ENCODE measurements around the gene SHANK1. TPM values are rescaled to one million over a fixed set of nuclear protein-coding genes. Genes with fewer than 3 reads are reported as not detected.

Gene SHANK1
- total and polyA plus RNA-seq, 2 of the 4 experiments (the other 2 are of a cell fraction): 6.1 to 6.7 TPM

DNA sequence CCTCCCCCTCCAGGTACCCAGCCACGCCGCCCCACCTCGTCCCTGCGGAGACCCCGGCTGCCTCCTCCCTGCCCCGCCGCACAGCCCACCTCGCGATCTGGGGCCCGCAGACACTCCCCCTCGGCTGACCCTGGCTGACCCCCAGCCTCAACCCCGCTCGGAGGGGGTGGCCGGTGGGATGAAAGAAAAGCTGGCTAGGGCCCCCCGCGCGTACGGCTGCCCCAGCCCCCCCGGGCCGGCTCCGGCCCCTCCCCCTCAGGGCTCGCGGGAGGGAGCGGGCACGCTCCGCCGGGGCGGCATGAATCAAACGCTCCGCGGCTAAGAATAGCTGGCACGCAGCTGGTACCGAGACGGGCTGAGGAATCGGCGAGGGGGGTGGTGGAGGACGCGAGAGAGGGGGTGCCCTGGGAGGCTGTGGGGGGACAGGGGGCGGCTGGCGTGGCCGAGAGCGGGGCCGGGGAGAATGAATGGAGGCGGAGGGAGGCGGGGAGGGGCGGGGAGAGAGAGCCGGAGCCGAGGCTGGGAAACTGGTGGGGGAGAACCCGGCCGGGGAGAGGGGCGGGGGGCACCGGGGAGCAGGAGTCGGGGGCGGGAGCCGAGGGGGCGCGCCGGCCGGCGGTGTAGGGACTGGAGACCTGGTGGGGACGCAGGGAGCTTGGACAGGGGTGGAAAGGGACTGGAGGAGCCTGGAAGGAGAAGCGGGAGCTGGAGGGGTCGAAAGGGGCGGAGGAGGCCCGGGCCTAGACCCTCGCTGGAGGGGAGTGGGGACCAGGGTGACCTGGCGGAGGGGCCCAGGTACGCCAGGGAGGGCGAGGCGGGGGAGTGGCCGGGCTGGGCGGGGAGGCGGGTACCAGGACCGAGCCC lies 1.1 kb downstream of the SHANK1 start:
- Histone ChIP-seq H3K56ac (ENCODE audit: extremely low read depth, insufficient read depth, low read length) (no peak overlapping the region), H4K5ac (ENCODE audit: low read depth, low read length) (no peak overlapping the region), H2BK20ac (ENCODE audit: low read depth, low read length) (no peak overlapping the region), H3K9me3 (ENCODE audit: control insufficient read depth, insufficient read depth, low read length) (no peaks in the 10 kb centered on the region), H3K14ac (replicated peaks; ENCODE audit: low read depth, low read length) (no peak overlapping the region), H3K27ac (ENCODE audit: insufficient read depth, low read length) (no peak overlapping the region; the same call in 1 of the 2 replicates), H3K4me2 (ENCODE audit: low read depth, low read length) (peak overlapping the region; percentile 81), H3K9ac (ENCODE audit: low read depth, low read length) (0 out of 2 replicates have a peak overlapping the region, but pooled peaks have one; percentile 16), H4K20me1 (ENCODE audit: insufficient read depth, low read length) (0 out of 2 replicates have a peak, but pooled peaks cover 3% of the 10 kb centered on the region), H4K91ac (ENCODE audit: insufficient read depth, low read depth, low read length) (no peak overlapping the region), H3K9me1 (ENCODE audit: insufficient read depth, low read length) (peaks cover 18% of the 10 kb centered on the region), H2BK15ac (ENCODE audit: low read depth, low read length) (no peak overlapping the region), H3K18ac (ENCODE audit: low read depth, low read length) (no peak overlapping the region), H3K36me3 (ENCODE audit: control insufficient read depth, insufficient read depth, low read length) (no peaks in the 10 kb centered on the region), H3K79me1 (ENCODE audit: low read depth in 1 of 2, low read length in 2 of 2) (peaks cover under 1 to 27% of the 10 kb centered on the region in 2 experiments; a peak in 3 of 4 replicates), H4K8ac (ENCODE audit: low read depth in 2 of 2, low read length in 2 of 2) (no peak overlapping the region), H3K4me1 (ENCODE audit: control insufficient read depth, insufficient read depth, low read length) (peaks cover 13% of the 10 kb centered on the region), H3K4me3 (ENCODE audit: insufficient read depth, low read depth, low read length) (peak overlapping the region; percentile 54), H3K27me3 (ENCODE audit: control insufficient read depth, insufficient read depth, low read length) (no peaks in the 10 kb centered on the region), H2AK9ac (replicated peaks; ENCODE audit: low read depth, low read length, poor library complexity) (no peak overlapping the region), H2BK120ac (ENCODE audit: low read depth, low read length) (no peak overlapping the region), H2AFZ (replicated peaks; ENCODE audit: low read length, poor library complexity) (peak overlapping the region; percentile 91), H3K4ac (ENCODE audit: low read depth, low read length) (no peak overlapping the region), H2BK5ac (ENCODE audit: low read depth, low read length, poor library complexity, severe bottlenecking) (no peak overlapping the region), H3K23ac (ENCODE audit: low read depth, low read length) (no peak overlapping the region), H2AK5ac (ENCODE audit: low read depth, low read length) (no peak overlapping the region)
- no peak for DNase-seq
- ChIA-PET POLR2A (ENCODE audit: unreplicated experiment) (no interaction called here), CTCF (interaction anchor here (0.5 to 1.1 kb wide), 2 partner anchors 13 to 571 kb away, joined by 3 to 4 read pairs; no protein-coding TSS in a partner anchor)
- 0% methylated on average over 15 of the region's 74 CpGs; no CpG with 5 or more reads in 1 of the 2 experiments for WGBS, 2 experiments (ENCODE audit: extremely low coverage in 2 of 2, insufficient read length in 1 of 2)
- peak; percentile 77 for TF ChIP-seq MAZ (IDR thresholded peaks at IDR 0.05; ENCODE audit: borderline replicate concordance, low read depth, low read length)
- TF ChIP-seq FOS (IDR thresholded peaks at IDR 0.05; ENCODE audit: low read depth, low read length): no peak
- TF ChIP-seq RAD21 (IDR thresholded peaks at IDR 0.05; ENCODE audit: low read length): no peak
- no peak for TF ChIP-seq CEBPB (IDR thresholded peaks at IDR 0.05; ENCODE audit: low read depth, low read length)
- TF ChIP-seq CHD1 (IDR thresholded peaks at IDR 0.05; ENCODE audit: low read depth, low read length): no peak
- TF ChIP-seq SMC3 (IDR thresholded peaks at IDR 0.05; ENCODE audit: low read depth, low read length): no peak
- TF ChIP-seq RFX5 (IDR thresholded peaks at IDR 0.05; ENCODE audit: low read depth, low read length): no peak
- TF ChIP-seq, protein P1, sequence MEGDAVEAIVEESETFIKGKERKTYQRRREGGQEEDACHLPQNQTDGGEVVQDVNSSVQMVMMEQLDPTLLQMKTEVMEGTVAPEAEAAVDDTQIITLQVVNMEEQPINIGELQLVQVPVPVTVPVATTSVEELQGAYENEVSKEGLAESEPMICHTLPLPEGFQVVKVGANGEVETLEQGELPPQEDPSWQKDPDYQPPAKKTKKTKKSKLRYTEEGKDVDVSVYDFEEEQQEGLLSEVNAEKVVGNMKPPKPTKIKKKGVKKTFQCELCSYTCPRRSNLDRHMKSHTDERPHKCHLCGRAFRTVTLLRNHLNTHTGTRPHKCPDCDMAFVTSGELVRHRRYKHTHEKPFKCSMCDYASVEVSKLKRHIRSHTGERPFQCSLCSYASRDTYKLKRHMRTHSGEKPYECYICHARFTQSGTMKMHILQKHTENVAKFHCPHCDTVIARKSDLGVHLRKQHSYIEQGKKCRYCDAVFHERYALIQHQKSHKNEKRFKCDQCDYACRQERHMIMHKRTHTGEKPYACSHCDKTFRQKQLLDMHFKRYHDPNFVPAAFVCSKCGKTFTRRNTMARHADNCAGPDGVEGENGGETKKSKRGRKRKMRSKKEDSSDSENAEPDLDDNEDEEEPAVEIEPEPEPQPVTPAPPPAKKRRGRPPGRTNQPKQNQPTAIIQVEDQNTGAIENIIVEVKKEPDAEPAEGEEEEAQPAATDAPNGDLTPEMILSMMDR (conservative IDR thresholded peaks at IDR 0.05; ENCODE audit: low read depth, low read length): no peak
- TF ChIP-seq MAFK (IDR thresholded peaks at IDR 0.05; ENCODE audit: low read depth, low read length): no peak
- TF ChIP-seq, protein P2, sequence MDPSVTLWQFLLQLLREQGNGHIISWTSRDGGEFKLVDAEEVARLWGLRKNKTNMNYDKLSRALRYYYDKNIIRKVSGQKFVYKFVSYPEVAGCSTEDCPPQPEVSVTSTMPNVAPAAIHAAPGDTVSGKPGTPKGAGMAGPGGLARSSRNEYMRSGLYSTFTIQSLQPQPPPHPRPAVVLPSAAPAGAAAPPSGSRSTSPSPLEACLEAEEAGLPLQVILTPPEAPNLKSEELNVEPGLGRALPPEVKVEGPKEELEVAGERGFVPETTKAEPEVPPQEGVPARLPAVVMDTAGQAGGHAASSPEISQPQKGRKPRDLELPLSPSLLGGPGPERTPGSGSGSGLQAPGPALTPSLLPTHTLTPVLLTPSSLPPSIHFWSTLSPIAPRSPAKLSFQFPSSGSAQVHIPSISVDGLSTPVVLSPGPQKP (IDR thresholded peaks at IDR 0.05; ENCODE audit: borderline replicate concordance, low read depth, low read length): no peak
- TF ChIP-seq POLR2A (IDR thresholded peaks at IDR 0.05; ENCODE audit: low read depth, low read length): no peak
- no peak for TF ChIP-seq NFE2L2 (IDR thresholded peaks at IDR 0.05; ENCODE audit: low read depth, low read length)
- TF ChIP-seq BHLHE40 (IDR thresholded peaks at IDR 0.05; ENCODE audit: low read depth, low read length): peak; percentile 46
- 0 out of 2 replicates have a peak, but pooled peaks have one; percentile 17 for TF ChIP-seq MXI1 (IDR thresholded peaks at IDR 0.05; ENCODE audit: borderline replicate concordance, low read depth, low read length)
- no peak for TF ChIP-seq RCOR1 (IDR thresholded peaks at IDR 0.05; ENCODE audit: insufficient replicate concordance, low read length)
- peak; percentile 10; the same call in 1 of the 2 replicates for ATAC-seq (ENCODE audit: low read depth)
- intact Hi-C loops (cut with micrococcal nuclease): no loop called here
- no TSS peak for BruUV-seq (replicated peaks)
- in situ Hi-C loops (cut with MboI; ENCODE audit: low sequenced_read_pairs): no loop called here
- dilution Hi-C loops (cut with HindIII; ENCODE audit: low sequenced_read_pairs, unreplicated experiment): no loop called here
